Astrocyte (in vitro differentiated cells and primary cell): Measurements from ENCODE around the gene VWA8. TPM values are rescaled to one million over a fixed set of nuclear protein-coding genes. Genes with fewer than 3 reads are reported as not detected.
A peak's percentile ranks its signal among the peaks of the same experiment; 100 is the strongest.

Experiments used
- DNase-seq: peaks from one replicate; pipeline ENCODE4 v3.0.0-alpha.2; 2010; ENCODE audit warnings: low read depth
- FAIRE-seq: peaks from 2 replicates; lab custom pipeline; 2011; peaks lifted over from hg19 to GRCh38; lab: Jason Lieb, UNC
- H2AFZ ChIP-seq: 2 replicates; pipeline ENCODE4 v1.6.0; 2012; ENCODE audit warnings: low read depth, low read length, inconsistent platforms
- H3K27ac ChIP-seq: 2 replicates; pipeline ENCODE4 v1.5.1; 2011; ENCODE audit warnings: low read depth, low read length, inconsistent platforms
- H3K27me3 ChIP-seq: 2 replicates; pipeline ENCODE4 v1.6.0; 2011; ENCODE audit warnings: low read length, inconsistent platforms; ENCODE audit not compliant: insufficient read depth
- H3K36me3 ChIP-seq: 2 replicates; pipeline ENCODE4 v1.5.1; 2011; ENCODE audit warnings: low read length, inconsistent platforms; ENCODE audit not compliant: insufficient read depth
- H3K4me1 ChIP-seq: 2 replicates; pipeline ENCODE4 v1.5.1; 2011; ENCODE audit warnings: low read length, inconsistent platforms; ENCODE audit not compliant: insufficient read depth
- H3K4me2 ChIP-seq: 2 replicates; pipeline ENCODE4 v1.6.0; 2012; ENCODE audit warnings: low read length, inconsistent platforms
- H3K4me3 ChIP-seq: 2 replicates; pipeline ENCODE4 v1.5.1; 2011; ENCODE audit warnings: low read depth, mild to moderate bottlenecking, low read length, inconsistent platforms; ENCODE audit not compliant: insufficient read depth
- H3K79me2 ChIP-seq: 2 replicates; pipeline ENCODE4 v1.6.0; 2012; ENCODE audit warnings: mild to moderate bottlenecking, low read length, inconsistent platforms; ENCODE audit not compliant: insufficient read depth
- H3K9ac ChIP-seq: 2 replicates; pipeline ENCODE4 v1.6.0; 2012; ENCODE audit warnings: mild to moderate bottlenecking, low read length, inconsistent platforms
- H3K9me3 ChIP-seq: 2 replicates; pipeline ENCODE4 v1.5.1; 2012; ENCODE audit warnings: low read depth, mild to moderate bottlenecking, low read length, inconsistent platforms; ENCODE audit not compliant: insufficient read depth
- H4K20me1 ChIP-seq: 2 replicates; pipeline ENCODE4 v1.6.0; 2012; ENCODE audit warnings: low read length, inconsistent platforms; ENCODE audit not compliant: insufficient read depth
- H3K27ac Mint-ChIP-seq: one replicate; pipeline ENCODE4 v1.8.0; 2021; ENCODE audit warnings: mild to moderate bottlenecking, mixed read lengths; ENCODE audit not compliant: unreplicated experiment
- H3K27me3 Mint-ChIP-seq: one replicate; pipeline ENCODE4 v1.8.0; 2021; ENCODE audit warnings: low read depth, mixed read lengths; ENCODE audit not compliant: unreplicated experiment
- H3K36me3 Mint-ChIP-seq: one replicate; pipeline ENCODE4 v1.8.0; 2021; ENCODE audit warnings: low read depth, mixed read lengths; ENCODE audit not compliant: unreplicated experiment
- H3K4me1 Mint-ChIP-seq: one replicate; pipeline ENCODE4 v1.8.0; 2021; ENCODE audit warnings: low read depth, mixed read lengths; ENCODE audit not compliant: unreplicated experiment
- H3K4me3 Mint-ChIP-seq: one replicate; pipeline ENCODE4 v1.8.0; 2021; ENCODE audit warnings: mild to moderate bottlenecking, moderate library complexity, mixed read lengths; ENCODE audit not compliant: unreplicated experiment
- H3K9me3 Mint-ChIP-seq: one replicate; pipeline ENCODE4 v1.8.0; 2021; ENCODE audit warnings: mild to moderate bottlenecking, mixed read lengths; ENCODE audit not compliant: unreplicated experiment
- EZH2 ChIP-seq: IDR thresholded peaks from 2 replicates; pipeline ENCODE4 v1.6.1; 2012; ENCODE audit warnings: mild to moderate bottlenecking, low read length, inconsistent platforms; ENCODE audit not compliant: insufficient read depth
- total RNA-seq: library from RNA; stranded (reverse); gene quantifications from 2 replicates; pipeline ENCODE4 v1.2.1, GENCODE V29; 2021
- TF ChIP-seq, protein P1 (sequence below): IDR thresholded peaks from 2 replicates; pipeline ENCODE4 v1.5.1; 2011; ENCODE audit warnings: low read depth, mild to moderate bottlenecking, inconsistent platforms, low read length, moderate library complexity; ENCODE audit not compliant: insufficient read depth

The VWA8 gene
- total RNA-seq, 1 donor from 2014 or later, result 15.6 TPM

GRCh38 chr13:41680900-41681299 lies 280.0 kb downstream of the VWA8 start:
- Mint-ChIP-seq H3K36me3 (peaks cover 17% of the 10 kb centered on the region), H3K4me3 (no peak overlapping the region), H3K27ac (no peak overlapping the region), H3K27me3 (no peaks in the 10 kb centered on the region), H3K4me1 (no peaks in the 10 kb centered on the region), H3K9me3 (no peaks in the 10 kb centered on the region)
- no peak overlapping the region for H3K4me3 ChIP-seq
- H3K27me3 ChIP-seq, result no peaks in the 10 kb centered on the region
- no peak for DNase-seq
- H4K20me1 ChIP-seq, result no peaks in the 10 kb centered on the region
- H3K9me3 ChIP-seq, result no peaks in the 10 kb centered on the region
- H3K27ac ChIP-seq, result no peak overlapping the region
- H3K4me1 ChIP-seq, result peaks cover 4% of the 10 kb centered on the region
- H3K36me3 ChIP-seq, result no peaks in the 10 kb centered on the region
- no peaks in the 10 kb centered on the region for H3K79me2 ChIP-seq
- no peak overlapping the region for H3K9ac ChIP-seq
- no peak for TF ChIP-seq EZH2
- TF ChIP-seq, protein P1, sequence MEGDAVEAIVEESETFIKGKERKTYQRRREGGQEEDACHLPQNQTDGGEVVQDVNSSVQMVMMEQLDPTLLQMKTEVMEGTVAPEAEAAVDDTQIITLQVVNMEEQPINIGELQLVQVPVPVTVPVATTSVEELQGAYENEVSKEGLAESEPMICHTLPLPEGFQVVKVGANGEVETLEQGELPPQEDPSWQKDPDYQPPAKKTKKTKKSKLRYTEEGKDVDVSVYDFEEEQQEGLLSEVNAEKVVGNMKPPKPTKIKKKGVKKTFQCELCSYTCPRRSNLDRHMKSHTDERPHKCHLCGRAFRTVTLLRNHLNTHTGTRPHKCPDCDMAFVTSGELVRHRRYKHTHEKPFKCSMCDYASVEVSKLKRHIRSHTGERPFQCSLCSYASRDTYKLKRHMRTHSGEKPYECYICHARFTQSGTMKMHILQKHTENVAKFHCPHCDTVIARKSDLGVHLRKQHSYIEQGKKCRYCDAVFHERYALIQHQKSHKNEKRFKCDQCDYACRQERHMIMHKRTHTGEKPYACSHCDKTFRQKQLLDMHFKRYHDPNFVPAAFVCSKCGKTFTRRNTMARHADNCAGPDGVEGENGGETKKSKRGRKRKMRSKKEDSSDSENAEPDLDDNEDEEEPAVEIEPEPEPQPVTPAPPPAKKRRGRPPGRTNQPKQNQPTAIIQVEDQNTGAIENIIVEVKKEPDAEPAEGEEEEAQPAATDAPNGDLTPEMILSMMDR, result no peak
- no peak overlapping the region for H2AFZ ChIP-seq
- no peak for FAIRE-seq
- no peak overlapping the region for H3K4me2 ChIP-seq

GRCh38 chr13:41678848-41679247 lies 282.1 kb downstream of the VWA8 start:
- no peak overlapping the region for H3K27ac Mint-ChIP-seq
- H4K20me1 ChIP-seq, result no peaks in the 10 kb centered on the region

DNA sequence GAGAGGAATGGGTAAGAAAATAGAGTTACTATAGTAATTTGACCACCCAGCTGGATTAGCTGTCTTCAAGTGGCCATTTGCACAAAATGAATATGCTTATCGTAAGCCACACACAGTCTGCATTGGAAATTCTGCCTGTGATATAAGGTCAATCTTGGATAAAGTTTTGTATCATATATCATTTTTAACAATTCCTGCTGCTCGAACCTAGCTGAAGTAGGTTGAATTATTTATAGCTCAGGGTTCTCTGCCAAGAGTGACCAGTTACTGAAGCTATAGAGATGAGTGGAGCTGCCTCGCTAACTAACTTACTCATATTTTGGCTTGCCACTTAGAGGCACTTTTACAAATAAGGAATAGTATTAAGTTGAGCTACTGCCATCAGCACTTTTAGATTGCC lies 282.7 kb downstream of the VWA8 start:
- Mint-ChIP-seq H3K4me3 (no peak overlapping the region), H3K36me3 (peaks cover 12% of the 10 kb centered on the region), H3K9me3 (no peaks in the 10 kb centered on the region), H3K4me1 (no peaks in the 10 kb centered on the region), H3K27ac (peak overlapping the region; percentile 47), H3K27me3 (no peaks in the 10 kb centered on the region)
- TF ChIP-seq, protein P1, result no peak
- no peak for TF ChIP-seq EZH2
- H3K4me1 ChIP-seq, result peaks cover 7% of the 10 kb centered on the region
- DNase-seq (peak; percentile 75), FAIRE-seq (peak; percentile 49)
- H4K20me1 ChIP-seq, result no peaks in the 10 kb centered on the region
- no peak overlapping the region for H3K27ac ChIP-seq
- H3K4me3 ChIP-seq, result no peak overlapping the region
- no peaks in the 10 kb centered on the region for H3K36me3 ChIP-seq
- no peak overlapping the region for H3K9ac ChIP-seq
- no peak overlapping the region for H2AFZ ChIP-seq
- no peak overlapping the region for H3K4me2 ChIP-seq
- H3K27me3 ChIP-seq, result no peaks in the 10 kb centered on the region
- no peaks in the 10 kb centered on the region for H3K9me3 ChIP-seq
- no peaks in the 10 kb centered on the region for H3K79me2 ChIP-seq

More at GRCh38 chr13:41678848-41679247, 282.1 kb downstream of the VWA8 start:
- no peaks in the 10 kb centered on the region for H3K79me2 ChIP-seq
- Mint-ChIP-seq H3K36me3 (peaks cover 17% of the 10 kb centered on the region), H3K4me1 (no peaks in the 10 kb centered on the region), H3K27me3 (no peaks in the 10 kb centered on the region), H3K4me3 (no peak overlapping the region), H3K9me3 (no peaks in the 10 kb centered on the region)
- TF ChIP-seq, protein P1, result no peak
- no peak for TF ChIP-seq EZH2
- no peak overlapping the region for H3K4me3 ChIP-seq
- no peaks in the 10 kb centered on the region for H3K36me3 ChIP-seq
- DNase-seq (no peak), FAIRE-seq (no peak)
- H3K4me1 ChIP-seq, result peaks cover 7% of the 10 kb centered on the region
- no peak overlapping the region for H3K27ac ChIP-seq
- H3K27me3 ChIP-seq, result no peaks in the 10 kb centered on the region
- no peaks in the 10 kb centered on the region for H3K9me3 ChIP-seq
- H3K4me2 ChIP-seq, result no peak overlapping the region
- H2AFZ ChIP-seq, result no peak overlapping the region
- no peak overlapping the region for H3K9ac ChIP-seq
